ENCODE data around the gene DMD.

DNA sequence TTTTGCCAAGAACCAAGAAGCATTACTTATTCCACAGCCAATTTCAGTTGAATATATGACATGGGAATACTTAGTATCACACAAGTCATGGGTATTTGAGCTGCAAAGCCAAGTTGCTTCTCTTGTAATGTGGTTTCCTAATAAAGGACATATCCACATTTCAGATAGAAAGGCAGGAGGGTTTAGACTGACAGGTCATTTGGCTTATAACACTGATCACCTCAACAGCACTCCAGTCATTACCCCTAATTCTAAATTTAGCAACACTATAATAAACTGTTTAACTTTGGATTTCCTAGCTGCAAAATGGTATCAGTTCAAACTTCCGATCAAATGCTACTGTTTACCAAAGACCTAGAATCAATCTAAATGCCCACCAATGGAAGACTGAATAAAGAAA lies 2025.5 kb downstream of the DMD start:
- TF ChIP-seq, protein P1, sequence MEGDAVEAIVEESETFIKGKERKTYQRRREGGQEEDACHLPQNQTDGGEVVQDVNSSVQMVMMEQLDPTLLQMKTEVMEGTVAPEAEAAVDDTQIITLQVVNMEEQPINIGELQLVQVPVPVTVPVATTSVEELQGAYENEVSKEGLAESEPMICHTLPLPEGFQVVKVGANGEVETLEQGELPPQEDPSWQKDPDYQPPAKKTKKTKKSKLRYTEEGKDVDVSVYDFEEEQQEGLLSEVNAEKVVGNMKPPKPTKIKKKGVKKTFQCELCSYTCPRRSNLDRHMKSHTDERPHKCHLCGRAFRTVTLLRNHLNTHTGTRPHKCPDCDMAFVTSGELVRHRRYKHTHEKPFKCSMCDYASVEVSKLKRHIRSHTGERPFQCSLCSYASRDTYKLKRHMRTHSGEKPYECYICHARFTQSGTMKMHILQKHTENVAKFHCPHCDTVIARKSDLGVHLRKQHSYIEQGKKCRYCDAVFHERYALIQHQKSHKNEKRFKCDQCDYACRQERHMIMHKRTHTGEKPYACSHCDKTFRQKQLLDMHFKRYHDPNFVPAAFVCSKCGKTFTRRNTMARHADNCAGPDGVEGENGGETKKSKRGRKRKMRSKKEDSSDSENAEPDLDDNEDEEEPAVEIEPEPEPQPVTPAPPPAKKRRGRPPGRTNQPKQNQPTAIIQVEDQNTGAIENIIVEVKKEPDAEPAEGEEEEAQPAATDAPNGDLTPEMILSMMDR (IDR thresholded peaks at IDR 0.05): no peak
- TF ChIP-seq POLR2A (IDR thresholded peaks at IDR 0.05) (no peak), EP300 (IDR thresholded peaks at IDR 0.05) (no peak)
